SIG-M5 treated with dmso at 0.1 percent for 504 hours (cell line): ENCODE data around the gene LIMA1.
"Not testable (repeated sequence)": the region's sequence is repeated elsewhere in the genome, so short reads cannot be mapped to it uniquely, and the experiment has no call there.

Source experiments
- DNase-seq: peaks from one replicate; lab custom pipeline; 2025; ENCODE audit not compliant: unreplicated experiment; lab: John Stamatoyannopoulos, UW

The LIMA1 gene

DNA sequence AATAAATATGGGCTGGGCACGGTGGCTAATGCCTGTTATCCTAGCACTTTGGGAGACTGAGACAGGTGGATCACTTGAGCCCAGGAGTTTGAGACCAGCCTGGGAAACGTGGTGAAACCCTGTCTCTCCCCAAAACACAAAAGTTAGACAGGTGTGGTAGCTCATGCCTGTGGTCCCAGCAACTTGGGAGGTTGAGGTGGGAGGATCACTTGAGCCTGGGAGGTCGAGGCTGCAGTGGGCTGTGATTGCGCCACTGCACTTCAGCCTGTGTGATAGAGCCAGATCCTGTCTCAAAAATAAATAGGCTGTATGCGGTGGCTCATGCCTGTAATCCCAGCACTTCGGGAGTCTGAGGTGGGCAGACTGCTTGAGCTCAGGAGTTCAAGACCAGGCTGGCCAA is 135.3 kb downstream of the LIMA1 start:
- not testable (repeated sequence) for DNase-seq

DNA sequence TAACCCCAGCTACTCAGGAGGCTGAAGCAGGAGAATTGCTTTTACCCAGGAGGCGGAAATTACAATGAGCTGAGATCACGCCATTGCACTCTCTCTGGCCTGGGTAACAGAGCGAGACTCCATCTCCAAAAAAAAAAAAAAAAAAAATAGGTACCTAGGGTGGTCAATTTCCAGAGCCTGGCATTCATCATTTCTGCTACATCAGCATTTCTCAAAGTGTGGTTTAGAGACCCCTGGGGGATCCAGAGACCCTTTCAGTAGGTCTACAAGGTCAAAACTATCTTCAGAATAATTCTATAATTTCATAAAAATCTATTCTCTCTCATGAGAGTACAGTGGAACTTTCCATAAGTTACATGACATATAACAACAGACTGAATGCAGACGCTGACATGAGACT is 136.0 kb downstream of the LIMA1 start:
- no peak for DNase-seq

DNA sequence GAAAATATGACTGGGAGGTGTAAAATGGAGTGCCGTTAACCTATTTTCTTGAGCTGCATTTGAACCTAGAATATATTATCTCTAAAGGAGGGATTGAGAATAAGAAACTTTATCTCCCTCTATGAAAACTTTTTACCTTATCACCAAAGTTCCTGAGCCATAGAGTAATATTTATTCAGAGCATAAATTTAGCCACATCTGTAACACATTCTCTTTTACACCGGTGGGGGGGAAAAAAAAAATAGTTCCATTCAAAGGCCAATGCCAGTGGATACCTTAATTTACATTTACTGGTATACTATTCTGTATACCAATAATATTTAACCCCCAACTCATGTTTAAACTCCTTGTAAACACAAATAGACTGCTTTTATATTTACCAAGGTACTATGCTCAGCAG is 137.9 kb downstream of the LIMA1 start:
- no peak for DNase-seq

- DNase-seq, result no peak
Measured at GRCh38 chr12:50142993-50143392, 140.3 kb downstream of the LIMA1 start.

DNA sequence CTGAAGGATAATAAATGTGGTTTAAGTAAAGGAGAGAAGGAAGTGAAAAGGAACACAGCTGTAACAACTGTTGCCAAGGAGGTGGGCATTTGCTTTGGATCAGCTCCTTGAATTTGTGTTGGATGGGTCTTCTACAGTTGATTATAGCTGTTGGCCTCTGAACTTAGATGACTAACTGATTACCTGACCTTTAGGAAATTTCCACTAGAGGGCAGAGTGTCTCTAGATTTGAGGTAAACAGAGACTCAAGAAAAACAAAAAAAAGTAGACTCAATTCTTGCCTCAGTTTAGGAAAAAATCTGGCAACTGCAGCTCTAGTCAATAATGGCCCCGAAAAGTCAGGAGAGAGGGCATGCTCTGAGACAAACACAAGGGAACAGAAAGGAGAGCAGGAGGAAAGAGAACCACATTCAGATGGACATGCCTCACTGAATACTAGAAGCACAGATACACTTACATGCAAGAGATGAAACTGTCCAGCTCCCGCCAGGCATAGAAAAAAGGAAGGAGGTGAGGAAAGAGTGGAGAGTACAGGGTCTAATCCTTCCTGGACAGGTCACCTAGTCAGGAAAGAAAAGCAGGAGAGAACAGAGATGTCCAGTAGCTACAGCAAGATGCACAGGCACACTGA is 150.7 kb downstream of the LIMA1 start:
- no peak for DNase-seq

GRCh38 chr12:50129290-50129689 is 154.0 kb downstream of the LIMA1 start:
- no peak for DNase-seq

DNA sequence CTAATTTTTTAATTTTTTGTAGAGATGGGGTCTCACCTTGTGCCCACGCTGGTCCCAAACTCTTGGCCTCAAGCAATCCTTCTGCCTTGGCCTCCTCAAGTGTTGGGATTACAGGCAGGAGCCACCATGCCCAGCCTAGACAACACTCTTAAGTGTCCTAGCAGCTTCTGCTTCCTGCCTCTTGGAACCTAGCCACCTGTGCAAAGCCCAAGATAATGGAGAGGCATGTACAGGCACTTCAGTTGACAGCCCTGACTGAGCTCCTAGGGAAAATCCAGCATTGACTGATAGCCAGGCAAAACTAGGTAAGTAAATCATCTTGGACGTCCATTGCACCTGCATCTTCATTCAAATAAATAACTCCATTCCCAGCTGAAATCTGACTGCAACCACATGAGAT is 155.8 kb downstream of the LIMA1 start:
- no peak for DNase-seq
